ENCODE results near the gene DTNA.

- TF ChIP-seq CTCF (IDR thresholded peaks at IDR 0.05; ENCODE audit: low read depth, low read length, poor library complexity, severe bottlenecking) (no peak), EZH2phosphoT487 (IDR thresholded peaks at IDR 0.05; ENCODE audit: borderline replicate concordance, low read length) (no peak)
These were observed 156.2 kb downstream of the DTNA start for GRCh38 chr18:34866310-34866709.

All from DOHH2 (cell line).